GM23338 (cell line): Measurements from ENCODE around the gene TBC1D16. TPM values are rescaled to one million over a fixed set of nuclear protein-coding genes. Genes with fewer than 3 reads are reported as not detected.

Experiments used
- ATAC-seq: fragments of 200-7000 bp; cut with Tn5 transposase; 3 replicates; pipeline ENCODE4 v1.9.1; 2020
- DNase-seq: peaks from one replicate; pipeline ENCODE4 v3.0.0-alpha.2; 2015; ENCODE audit warnings: low spot score
- H2AFZ ChIP-seq: fragments of 200-600 bp; sonication (generic); 2 replicates; pipeline ENCODE4 v1.8.0; 2016; ENCODE audit warnings: antibody characterized with exemption, mild to moderate bottlenecking, moderate library complexity
- H3F3A ChIP-seq: fragments of 200-600 bp; sonication (generic); replicated peaks from 2 replicates; pipeline ENCODE4 v1.8.0; 2017; ENCODE audit warnings: antibody characterized with exemption, mixed run types, low read depth
- H3K27ac ChIP-seq: fragments of 200-600 bp; sonication (generic); 2 replicates; pipeline ENCODE4 v1.6.1; 2016; ENCODE audit warnings: low read depth
- H3K27me3 ChIP-seq: fragments of 200-600 bp; sonication (generic); 2 replicates; pipeline ENCODE4 v1.8.0; 2016; ENCODE audit warnings: mild to moderate bottlenecking, mixed run types, moderate library complexity; ENCODE audit not compliant: insufficient read depth
- H3K36me3 ChIP-seq: fragments of 200-600 bp; sonication (generic); 2 replicates; pipeline ENCODE4 v1.8.0; 2016; ENCODE audit warnings: mild to moderate bottlenecking; ENCODE audit not compliant: insufficient read depth
- H3K4me1 ChIP-seq: fragments of 200-600 bp; sonication (generic); 2 replicates; pipeline ENCODE4 v1.8.0; 2016; ENCODE audit warnings: mild to moderate bottlenecking, moderate library complexity; ENCODE audit not compliant: insufficient read depth
- H3K4me2 ChIP-seq: fragments of 200-600 bp; sonication (generic); 2 replicates; pipeline ENCODE4 v1.7.1; 2017; ENCODE audit warnings: mixed run types
- H3K4me3 ChIP-seq: fragments of 200-600 bp; sonication (generic); 2 replicates; pipeline ENCODE4 v1.6.1; 2016; ENCODE audit warnings: mixed run types
- H3K79me2 ChIP-seq: fragments of 200-600 bp; sonication (generic); replicated peaks from 2 replicates; pipeline ENCODE4 v1.8.0; 2017; ENCODE audit warnings: mild to moderate bottlenecking; ENCODE audit not compliant: insufficient read depth
- H3K9me2 ChIP-seq: fragments of 200-600 bp; sonication (generic); 2 replicates; pipeline ENCODE4 v1.8.0; 2017; ENCODE audit not compliant: insufficient read depth
- H4K20me1 ChIP-seq: fragments of 200-600 bp; sonication (generic); replicated peaks from 2 replicates; pipeline ENCODE4 v1.8.0; 2017; ENCODE audit warnings: mild to moderate bottlenecking; ENCODE audit not compliant: insufficient read depth
- H3K27ac Mint-ChIP-seq: 2 replicates; pipeline ENCODE4 v1.8.0; 2020; ENCODE audit warnings: inconsistent platforms, mild to moderate bottlenecking, moderate library complexity, mixed read lengths
- H3K27me3 Mint-ChIP-seq: 3 replicates; pipeline ENCODE4 v1.8.0; 2022; ENCODE audit warnings: low read depth, mild to moderate bottlenecking, moderate library complexity, mixed read lengths, inconsistent platforms; ENCODE audit not compliant: insufficient read depth, poor library complexity
- H3K36me3 Mint-ChIP-seq: 3 replicates; pipeline ENCODE4 v1.8.0; 2021; ENCODE audit warnings: low read depth, mild to moderate bottlenecking, inconsistent platforms, moderate library complexity, mixed read lengths
- H3K4me1 Mint-ChIP-seq: 3 replicates; pipeline ENCODE4 v1.8.0; 2020; ENCODE audit warnings: mild to moderate bottlenecking, inconsistent platforms, mixed read lengths
- H3K4me3 Mint-ChIP-seq: 3 replicates; pipeline ENCODE4 v1.8.0; 2021; ENCODE audit warnings: moderate library complexity, mild to moderate bottlenecking, inconsistent platforms, mixed read lengths
- H3K9me3 Mint-ChIP-seq: 3 replicates; pipeline ENCODE4 v1.8.0; 2020; ENCODE audit warnings: moderate library complexity, mild to moderate bottlenecking, inconsistent platforms, mixed read lengths
- CREB1 ChIP-seq: fragments of 250-450 bp; sonication (Bioruptor Pico); IDR thresholded peaks from 2 replicates; pipeline ENCODE4 v1.5.0; 2020; ENCODE audit warnings: low read depth, mild to moderate bottlenecking, moderate library complexity
- EZH2 ChIP-seq: fragments of 200-600 bp; sonication (generic); IDR thresholded peaks from one replicate; pipeline ENCODE4 v1.8.0; 2017; ENCODE audit warnings: antibody characterized with exemption, mild to moderate bottlenecking, low read depth; ENCODE audit not compliant: unreplicated experiment
- EZH2phosphoT487 ChIP-seq: fragments of 200-600 bp; sonication (generic); IDR thresholded peaks from one replicate; pipeline ENCODE4 v1.8.1; 2018; ENCODE audit warnings: antibody characterized with exemption; ENCODE audit not compliant: unreplicated experiment
- JUNB ChIP-seq: IDR thresholded peaks from one replicate; pipeline ENCODE4 v1.6.1; 2016; ENCODE audit warnings: antibody characterized with exemption; ENCODE audit not compliant: unreplicated experiment
- NANOG ChIP-seq: IDR thresholded peaks from 2 replicates; pipeline ENCODE4 v1.6.1; 2016; ENCODE audit warnings: antibody characterized with exemption, borderline replicate concordance
- POLR2AphosphoS5 ChIP-seq: IDR thresholded peaks from 2 replicates; pipeline ENCODE4 v1.6.1; 2016; ENCODE audit warnings: antibody characterized with exemption, low read depth
- STAT1 ChIP-seq: IDR thresholded peaks from one replicate; pipeline ENCODE4 v1.6.1; 2016; ENCODE audit warnings: antibody characterized with exemption; ENCODE audit not compliant: unreplicated experiment
- ZNF114 ChIP-seq: fragments of 250-450 bp; sonication (Bioruptor Pico); IDR thresholded peaks from 2 replicates; pipeline ENCODE4 v1.5.0; 2020; ENCODE audit warnings: mild to moderate bottlenecking, moderate library complexity
- polyA plus RNA-seq: library from polyadenylated mRNA; unstranded; fragments of >200 nt; fragmentation: Nextera tagmentation; extraction: Ambion mirVana; gene quantifications from 2 replicates; pipeline ENCODE4 v1.2.1, GENCODE V29; 2016
- total RNA-seq: library from RNA; depleted of rRNA; stranded (reverse); fragments of >200 nt; shearing (Covaris generic); gene quantifications from 2 replicates; pipeline ENCODE4 v1.2.3, GENCODE V29; 2014
- TF ChIP-seq, protein P1 (sequence below), 2 experiments: fragments of 200-600 bp in 1 of 2; sonication (generic) in 1 of 2; conservative IDR thresholded peaks; 2 replicates each; pipeline versions ENCODE4 v1.5.1 to v1.6.1; 2016 to 2017; ENCODE audit warnings: antibody characterized with exemption in 2 of 2, low read depth in 2 of 2, mild to moderate bottlenecking in 2 of 2, moderate library complexity in 1 of 2
- TF ChIP-seq, protein P2 (sequence below): IDR thresholded peaks from 2 replicates; pipeline ENCODE4 v1.6.1; 2016; ENCODE audit warnings: antibody characterized with exemption

Gene TBC1D16
- total and polyA plus RNA-seq, 2 experiments from 2014 or later, result 16.7 to 104 TPM

DNA sequence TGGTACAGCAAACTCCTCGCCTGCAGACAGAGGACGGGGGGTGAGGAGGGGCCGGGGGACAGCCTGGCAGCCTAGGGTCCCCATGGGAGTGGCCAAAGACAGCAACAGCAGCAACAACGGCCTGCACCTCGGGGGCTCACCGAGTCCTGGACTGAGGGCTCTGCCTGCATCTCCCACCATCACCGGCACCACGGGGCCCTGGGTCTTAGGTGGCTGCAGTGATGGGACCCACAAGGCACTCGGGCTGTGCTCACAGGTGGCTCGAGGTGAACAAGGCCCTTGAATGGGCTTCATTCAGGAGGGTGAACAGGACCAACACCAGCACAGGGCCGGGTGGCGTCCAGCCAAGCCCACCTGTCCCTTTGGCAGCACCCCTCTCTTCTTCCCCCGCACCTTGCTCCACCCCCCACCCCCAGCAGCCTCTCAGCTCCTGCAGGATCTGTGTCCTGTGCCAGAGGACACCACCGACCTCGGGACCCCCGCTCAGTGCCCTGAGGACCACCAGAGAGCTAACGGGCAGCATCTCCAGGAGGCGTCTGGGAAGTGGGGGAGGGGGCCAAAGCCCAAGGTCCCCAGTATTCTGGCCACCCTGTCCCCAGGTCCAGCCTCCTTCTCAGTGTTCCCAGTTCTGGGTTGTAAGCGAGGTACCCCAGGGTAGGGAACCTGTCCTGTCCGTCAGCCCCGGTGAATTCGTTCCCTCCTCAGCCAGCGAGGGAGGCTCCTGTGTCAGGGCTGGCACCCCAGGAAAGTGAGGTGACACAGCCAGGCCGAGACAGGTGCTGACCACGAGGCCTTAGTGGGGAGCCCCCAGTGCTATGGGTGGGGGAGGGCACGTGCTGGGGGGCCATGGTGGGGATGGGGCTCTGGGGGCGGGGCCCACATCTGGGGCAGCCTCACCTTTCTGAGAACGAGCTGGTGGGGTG lies 94.3 kb downstream of the TBC1D16 start (continued):
- TF ChIP-seq EZH2, result no peak
- no peak for TF ChIP-seq CREB1 (CRISPR knock-in tag)
- TF ChIP-seq POLR2AphosphoS5, result no peak
- no peak for TF ChIP-seq STAT1
- TF ChIP-seq, protein P1, sequence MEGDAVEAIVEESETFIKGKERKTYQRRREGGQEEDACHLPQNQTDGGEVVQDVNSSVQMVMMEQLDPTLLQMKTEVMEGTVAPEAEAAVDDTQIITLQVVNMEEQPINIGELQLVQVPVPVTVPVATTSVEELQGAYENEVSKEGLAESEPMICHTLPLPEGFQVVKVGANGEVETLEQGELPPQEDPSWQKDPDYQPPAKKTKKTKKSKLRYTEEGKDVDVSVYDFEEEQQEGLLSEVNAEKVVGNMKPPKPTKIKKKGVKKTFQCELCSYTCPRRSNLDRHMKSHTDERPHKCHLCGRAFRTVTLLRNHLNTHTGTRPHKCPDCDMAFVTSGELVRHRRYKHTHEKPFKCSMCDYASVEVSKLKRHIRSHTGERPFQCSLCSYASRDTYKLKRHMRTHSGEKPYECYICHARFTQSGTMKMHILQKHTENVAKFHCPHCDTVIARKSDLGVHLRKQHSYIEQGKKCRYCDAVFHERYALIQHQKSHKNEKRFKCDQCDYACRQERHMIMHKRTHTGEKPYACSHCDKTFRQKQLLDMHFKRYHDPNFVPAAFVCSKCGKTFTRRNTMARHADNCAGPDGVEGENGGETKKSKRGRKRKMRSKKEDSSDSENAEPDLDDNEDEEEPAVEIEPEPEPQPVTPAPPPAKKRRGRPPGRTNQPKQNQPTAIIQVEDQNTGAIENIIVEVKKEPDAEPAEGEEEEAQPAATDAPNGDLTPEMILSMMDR (conservative IDR thresholded peaks at IDR 0.05; ENCODE audit: low read depth in 2 of 2), result no peak

DNA sequence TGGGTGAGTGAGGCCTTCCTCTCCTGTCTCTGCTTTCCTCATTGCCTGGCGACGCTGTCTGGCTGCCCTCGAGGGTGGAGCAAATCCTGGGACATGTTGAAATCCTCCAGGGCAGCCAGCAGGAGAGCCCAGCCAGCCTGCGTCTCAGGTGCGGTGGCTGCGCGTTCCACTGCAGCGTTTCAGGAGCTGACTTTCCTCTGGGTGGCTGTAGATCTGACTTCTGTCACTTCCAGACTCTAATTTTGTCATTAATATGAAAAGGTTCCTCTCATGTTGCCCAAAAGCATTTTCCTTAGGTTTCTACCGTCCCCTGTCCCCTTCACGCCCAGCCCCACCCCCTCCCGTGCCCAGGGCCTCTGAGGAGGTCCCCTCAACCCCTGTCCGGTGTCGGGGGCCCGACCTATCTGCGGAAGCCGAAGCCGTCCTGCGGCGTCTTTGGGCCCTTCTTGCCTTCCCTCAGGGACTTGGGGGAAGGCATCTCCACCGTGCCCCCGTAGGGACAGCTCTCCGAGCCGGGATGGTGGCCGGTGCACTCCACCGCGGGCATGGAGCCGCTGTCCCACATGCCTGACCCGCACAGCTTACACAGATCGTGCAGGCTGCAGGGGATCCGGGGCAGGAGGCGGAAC lies 95.1 kb downstream of the TBC1D16 start:
- H3K27ac ChIP-seq, result no peak overlapping the region
- no peak for ATAC-seq
- no peak overlapping the region for H3K4me3 ChIP-seq
- no peak overlapping the region for H3K4me3 Mint-ChIP-seq
- peaks cover 53% of the 10 kb centered on the region for H3K36me3 Mint-ChIP-seq
- no peaks in the 10 kb centered on the region; the same call in 1 of the 2 replicates for H4K20me1 ChIP-seq
- no peaks in the 10 kb centered on the region for H3K79me2 ChIP-seq
- no peaks in the 10 kb centered on the region for H3K27me3 ChIP-seq
- no peak overlapping the region for H3K27ac Mint-ChIP-seq
- no peaks in the 10 kb centered on the region for H3K36me3 ChIP-seq
- no peak for DNase-seq
- peaks cover 35% of the 10 kb centered on the region for H3K4me1 Mint-ChIP-seq
- H3K9me2 ChIP-seq, result no peaks in the 10 kb centered on the region
- H3K27me3 Mint-ChIP-seq, result peaks cover 20% of the 10 kb centered on the region
- no peak overlapping the region for H3K4me2 ChIP-seq
- TF ChIP-seq EZH2phosphoT487 (no peak), ZNF114 (CRISPR knock-in tag) (no peak), CREB1 (CRISPR knock-in tag) (no peak), EZH2 (no peak), STAT1 (no peak), NANOG (no peak), JUNB (no peak)
- TF ChIP-seq, protein P1 (conservative IDR thresholded peaks at IDR 0.05; ENCODE audit: low read depth in 2 of 2), result no peak
- TF ChIP-seq, protein P2, sequence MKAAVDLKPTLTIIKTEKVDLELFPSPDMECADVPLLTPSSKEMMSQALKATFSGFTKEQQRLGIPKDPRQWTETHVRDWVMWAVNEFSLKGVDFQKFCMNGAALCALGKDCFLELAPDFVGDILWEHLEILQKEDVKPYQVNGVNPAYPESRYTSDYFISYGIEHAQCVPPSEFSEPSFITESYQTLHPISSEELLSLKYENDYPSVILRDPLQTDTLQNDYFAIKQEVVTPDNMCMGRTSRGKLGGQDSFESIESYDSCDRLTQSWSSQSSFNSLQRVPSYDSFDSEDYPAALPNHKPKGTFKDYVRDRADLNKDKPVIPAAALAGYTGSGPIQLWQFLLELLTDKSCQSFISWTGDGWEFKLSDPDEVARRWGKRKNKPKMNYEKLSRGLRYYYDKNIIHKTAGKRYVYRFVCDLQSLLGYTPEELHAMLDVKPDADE, result no peak
- H3F3A ChIP-seq, result no peaks in the 10 kb centered on the region; the same call in 1 of the 2 replicates
- no peak overlapping the region for H2AFZ ChIP-seq
- peaks cover 14% of the 10 kb centered on the region; the same call in 1 of the 2 replicates for H3K4me1 ChIP-seq
- H3K9me3 Mint-ChIP-seq, result no peaks in the 10 kb centered on the region
